ENCODE measurements around the gene MYOF.
"Not testable (repeated sequence)": the region's sequence is repeated elsewhere in the genome, so short reads cannot be mapped to it uniquely, and the experiment has no call there.

The MYOF gene

DNA sequence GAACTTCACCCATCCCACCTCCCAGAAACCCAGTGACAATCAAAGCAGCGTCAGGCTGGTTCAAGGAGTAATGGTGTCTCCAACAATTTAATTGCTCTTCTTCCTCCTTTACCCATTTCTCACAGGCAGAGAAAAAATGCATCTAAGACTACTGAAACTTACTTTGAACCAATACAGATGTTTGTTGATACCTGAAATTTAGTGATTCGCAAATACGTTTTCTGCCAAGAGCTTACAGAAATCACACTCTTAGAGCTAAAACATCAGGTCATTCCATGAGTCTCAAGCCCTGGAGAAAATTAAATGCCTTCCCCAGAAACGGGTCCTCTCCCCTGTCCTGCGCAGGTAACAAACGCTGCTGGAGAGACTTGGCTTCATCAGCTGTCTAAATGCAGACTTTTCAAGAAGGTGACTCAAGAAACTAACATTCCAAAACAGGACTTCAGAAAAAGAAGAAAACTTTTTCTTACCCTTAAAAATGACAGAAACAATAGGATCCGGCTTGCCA, 443 bp downstream of the MYOF start:
- in situ Hi-C loops (cut with HindIII; ENCODE audit: low sequenced_read_pairs), result no loop called here

- in situ Hi-C loops (cut with HindIII; ENCODE audit: low sequenced_read_pairs), result no loop called here
These were observed 3.3 kb downstream of the MYOF start for GRCh38 chr10:93478873-93479272.

- in situ Hi-C loops (cut with HindIII; ENCODE audit: low sequenced_read_pairs), result no loop called here
These were observed 5.4 kb downstream of the MYOF start for GRCh38 chr10:93476756-93477155.

GRCh38 chr10:93475871-93476270, 6.3 kb downstream of the MYOF start:
- in situ Hi-C loops (cut with HindIII; ENCODE audit: low sequenced_read_pairs), result no loop called here

DNA sequence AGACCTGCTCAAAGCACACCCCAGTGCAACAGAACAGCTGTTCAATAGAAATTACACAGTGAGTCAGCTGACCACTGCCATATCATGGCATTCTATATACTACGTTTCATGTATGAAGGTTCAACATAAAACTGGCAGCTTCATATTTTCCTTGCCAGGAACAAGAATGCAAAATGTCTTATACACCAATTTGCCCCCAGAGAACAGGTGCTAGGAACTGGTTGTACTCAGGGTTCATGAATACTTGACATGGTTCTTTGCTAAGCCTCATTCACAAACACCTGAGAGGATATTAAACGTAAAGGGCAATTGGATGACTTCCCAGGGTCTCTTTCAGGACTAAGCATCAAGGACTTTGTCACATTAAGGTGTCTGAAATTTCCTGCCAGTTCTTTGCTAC, 6.9 kb downstream of the MYOF start:
- in situ Hi-C loops (cut with HindIII; ENCODE audit: low sequenced_read_pairs), result no loop called here

GRCh38 chr10:93473804-93474472, 8.2 kb downstream of the MYOF start:
- in situ Hi-C loops (cut with HindIII; ENCODE audit: low sequenced_read_pairs), result no loop called here

GRCh38 chr10:93473161-93473560, 9.0 kb downstream of the MYOF start:
- in situ Hi-C loops (cut with HindIII; ENCODE audit: low sequenced_read_pairs), result no loop called here

DNA sequence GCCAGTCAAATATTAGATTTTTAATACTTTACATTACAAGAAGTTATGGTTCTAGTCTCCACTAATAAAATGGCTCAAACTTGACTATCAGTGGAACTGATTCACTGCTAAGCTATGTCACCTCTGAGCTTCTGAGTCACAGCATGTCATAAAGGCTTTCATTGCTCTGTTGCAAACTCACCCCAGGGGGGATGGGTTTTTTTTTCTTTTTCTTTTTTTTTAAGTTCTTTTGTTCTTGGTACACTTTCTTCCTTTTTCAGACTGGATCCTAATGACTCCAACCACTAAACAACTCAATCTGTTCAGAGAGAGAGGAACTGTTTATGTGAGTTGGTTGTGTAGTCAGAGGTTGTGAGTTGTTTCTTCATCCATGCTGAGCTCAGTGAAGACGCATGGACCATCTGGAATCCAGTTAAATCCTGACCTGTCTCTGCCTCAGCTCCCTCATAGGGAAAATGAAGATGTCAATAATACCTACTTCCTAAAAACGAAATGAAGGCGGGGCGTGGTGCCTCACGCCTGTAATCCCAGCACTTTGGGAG, 11.0 kb downstream of the MYOF start:
- in situ Hi-C loops (cut with HindIII; ENCODE audit: low sequenced_read_pairs), result no loop called here

- in situ Hi-C loops (cut with HindIII; ENCODE audit: low sequenced_read_pairs), result no loop called here
These were observed 12.7 kb downstream of the MYOF start for GRCh38 chr10:93469454-93469853.

GRCh38 chr10:93468461-93469213, 13.5 kb downstream of the MYOF start:
- in situ Hi-C loops (cut with HindIII; ENCODE audit: low sequenced_read_pairs), result no loop called here

DNA sequence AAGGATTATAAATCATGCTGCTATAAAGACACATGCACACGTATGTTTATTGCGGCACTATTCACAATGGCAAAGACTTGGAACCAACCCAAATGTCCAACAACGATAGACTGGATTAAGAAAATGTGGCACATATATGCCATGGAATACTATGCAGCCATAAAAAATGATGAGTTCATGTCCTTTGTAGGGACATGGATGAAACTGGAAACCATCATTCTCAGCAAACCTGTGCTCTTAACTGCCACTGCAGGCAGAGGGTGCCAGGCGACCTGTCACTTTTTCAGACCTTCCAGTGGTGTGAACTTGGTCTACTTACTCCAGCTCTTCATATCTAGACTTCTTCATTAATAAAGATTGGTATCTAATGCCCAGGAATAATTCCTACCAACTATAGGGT, 14.5 kb downstream of the MYOF start:
- in situ Hi-C loops (cut with HindIII; ENCODE audit: low sequenced_read_pairs), result not testable (repeated sequence)

GRCh38 chr10:93465806-93466675, 16.1 kb downstream of the MYOF start:
- in situ Hi-C loops (cut with HindIII; ENCODE audit: low sequenced_read_pairs), result no loop called here

- in situ Hi-C loops (cut with HindIII; ENCODE audit: low sequenced_read_pairs), result no loop called here
These were observed 17.3 kb downstream of the MYOF start for GRCh38 chr10:93464776-93465388.

DNA sequence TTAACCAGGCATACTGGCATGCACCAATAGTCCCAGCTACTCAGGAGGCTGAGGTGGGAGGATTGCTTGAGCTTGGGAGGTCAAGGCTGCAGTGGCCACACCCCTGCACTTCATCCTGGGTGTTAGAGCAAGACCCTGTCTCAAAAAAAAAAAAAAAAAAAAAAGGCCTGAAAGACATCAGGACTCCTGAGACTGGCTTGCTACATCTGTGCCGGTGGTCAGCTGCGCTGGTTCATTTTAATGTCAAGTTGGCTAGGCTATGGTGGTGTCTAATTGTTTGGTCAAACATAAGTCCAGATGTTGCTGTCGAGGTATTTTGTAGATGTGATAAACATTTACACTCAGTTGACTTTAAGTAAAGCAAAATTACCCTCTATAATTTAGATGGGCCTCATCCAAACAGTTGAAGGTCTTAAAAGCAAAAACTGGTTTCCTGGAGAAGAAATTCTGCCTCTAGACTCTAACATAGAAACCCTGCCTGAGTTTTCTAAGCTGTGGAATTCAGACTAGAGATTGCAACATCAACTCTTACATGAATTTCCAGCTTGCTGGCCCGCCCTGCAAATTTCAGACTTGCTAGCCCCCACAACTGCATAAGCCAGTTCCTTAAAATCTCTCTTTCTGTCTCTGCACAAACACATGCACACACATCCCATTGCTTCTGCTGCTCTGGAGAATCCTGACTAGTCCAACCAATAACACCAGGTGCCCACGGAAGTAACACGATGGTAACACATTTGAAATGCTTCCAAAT, 18.2 kb downstream of the MYOF start:
- in situ Hi-C loops (cut with HindIII; ENCODE audit: low sequenced_read_pairs), result no loop called here

DNA sequence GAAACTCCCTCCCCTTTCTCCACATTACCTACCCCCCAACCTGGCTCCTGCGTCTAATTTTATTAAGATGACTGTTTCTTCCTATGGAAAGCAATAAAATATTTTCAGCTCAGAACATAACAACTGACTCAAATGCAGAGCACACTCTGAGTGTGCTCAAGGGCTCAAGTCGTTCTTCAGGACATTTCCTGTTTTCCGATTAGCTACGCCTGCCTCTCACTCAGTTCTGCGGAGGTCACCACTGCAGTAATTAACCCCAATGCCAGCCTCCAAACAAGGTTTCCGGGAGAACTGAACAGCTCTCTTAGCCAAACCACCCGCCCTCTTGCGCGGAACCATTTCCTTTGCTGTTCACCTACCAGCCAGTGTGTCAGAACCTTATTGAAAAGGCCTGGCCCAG, 19.3 kb downstream of the MYOF start:
- in situ Hi-C loops (cut with HindIII; ENCODE audit: low sequenced_read_pairs), result no loop called here

- in situ Hi-C loops (cut with HindIII; ENCODE audit: low sequenced_read_pairs), result no loop called here
These were observed 19.8 kb downstream of the MYOF start for GRCh38 chr10:93462371-93462770.

GRCh38 chr10:93461807-93462178, 20.3 kb downstream of the MYOF start:
- in situ Hi-C loops (cut with HindIII; ENCODE audit: low sequenced_read_pairs), result no loop called here

- in situ Hi-C loops (cut with HindIII; ENCODE audit: low sequenced_read_pairs), result no loop called here
These were observed 20.9 kb downstream of the MYOF start for GRCh38 chr10:93461109-93461806.

GRCh38 chr10:93459466-93459865, 22.7 kb downstream of the MYOF start:
- in situ Hi-C loops (cut with HindIII; ENCODE audit: low sequenced_read_pairs), result no loop called here

All from DLD1 (cell line).